ENCODE results near the gene AKT1S1. TPM values are rescaled to one million over a fixed set of nuclear protein-coding genes. Genes with fewer than 3 reads are reported as not detected.

Gene AKT1S1
- total and polyA plus RNA-seq, 3 donors from 2014 or later, result 35.0 to 42.8 (median 35.7) TPM

GRCh38 chr19:49884109-49884508, 7.0 kb upstream of the AKT1S1 start:
- DNase-seq, result no peak
- Histone ChIP-seq H3K9me3 (no peaks in the 10 kb centered on the region), H3K27ac (no peak overlapping the region), H3K27me3 (no peaks in the 10 kb centered on the region), H3K4me1 (no peaks in the 10 kb centered on the region), H3K36me3 (ENCODE audit: low read depth, missing control alignments) (peaks cover 4% of the 10 kb centered on the region), H3K4me3 (no peak overlapping the region)
- no peak for TF ChIP-seq CTCF (IDR thresholded peaks at IDR 0.05)
- TF ChIP-seq POLR2A (IDR thresholded peaks at IDR 0.05), result no peak
- WGBS, 2 donors, result 91 to 92% methylated on average over 18 of the region's 18 CpGs
- intact Hi-C loops (cut with DNase I; ENCODE audit: low total_unique reads), result no loop called here

- Histone ChIP-seq H3K36me3 (ENCODE audit: low read depth, missing control alignments) (peaks cover 4% of the 10 kb centered on the region), H3K27ac (no peak overlapping the region)
These were observed 5.9 kb upstream of the AKT1S1 start for GRCh38 chr19:49883094-49883493.

GRCh38 chr19:49882643-49883042, 5.5 kb upstream of the AKT1S1 start:
- 80 to 95% methylated on average over 4 to 14 of the region's 14 CpGs for WGBS, 2 donors
- H3K27me3 ChIP-seq, result no peaks in the 10 kb centered on the region
- H3K9me3 ChIP-seq, result no peaks in the 10 kb centered on the region
- intact Hi-C loops (cut with DNase I; ENCODE audit: low total_unique reads), result no loop called here
- H3K4me3 ChIP-seq, result no peak overlapping the region
- no peak overlapping the region for H3K27ac ChIP-seq
- no peak for TF ChIP-seq POLR2A (IDR thresholded peaks at IDR 0.05)
- TF ChIP-seq CTCF (IDR thresholded peaks at IDR 0.05), result no peak
- H3K4me1 ChIP-seq, result peaks cover 8% of the 10 kb centered on the region
- no peak for DNase-seq
- H3K36me3 ChIP-seq (ENCODE audit: low read depth, missing control alignments), result peaks cover 4% of the 10 kb centered on the region

More at GRCh38 chr19:49883094-49883493, 5.9 kb upstream of the AKT1S1 start:
- peaks cover 8% of the 10 kb centered on the region for H3K4me1 ChIP-seq
- H3K27me3 ChIP-seq, result no peaks in the 10 kb centered on the region
- H3K4me3 ChIP-seq, result no peak overlapping the region
- no peak for DNase-seq
- 93 to 98% methylated on average over 5 of the region's 5 CpGs for WGBS, 2 donors
- no peak for TF ChIP-seq POLR2A (IDR thresholded peaks at IDR 0.05)
- intact Hi-C loops (cut with DNase I; ENCODE audit: low total_unique reads), result no loop called here
- no peaks in the 10 kb centered on the region for H3K9me3 ChIP-seq

GRCh38 chr19:49881672-49882394, 4.7 kb upstream of the AKT1S1 start:
- Histone ChIP-seq H3K27ac (no peak overlapping the region), H3K27me3 (no peaks in the 10 kb centered on the region), H3K9me3 (no peaks in the 10 kb centered on the region), H3K4me3 (no peak overlapping the region), H3K36me3 (ENCODE audit: low read depth, missing control alignments) (peaks cover 4% of the 10 kb centered on the region), H3K4me1 (peaks cover 8% of the 10 kb centered on the region)
- intact Hi-C loops (cut with DNase I; ENCODE audit: low total_unique reads), result no loop called here
- DNase-seq, result peak; percentile 88
- 69 to 74% methylated on average over 30 of the region's 31 CpGs for WGBS, 2 donors
- TF ChIP-seq POLR2A (IDR thresholded peaks at IDR 0.05), result no peak
- TF ChIP-seq CTCF (IDR thresholded peaks at IDR 0.05), result no peak

GRCh38 chr19:49881186-49881585, 4.0 kb upstream of the AKT1S1 start:
- WGBS, 2 donors, result 77 to 91% methylated on average over 16 to 17 of the region's 17 CpGs
- no peak overlapping the region for H3K4me3 ChIP-seq
- H3K27me3 ChIP-seq, result no peaks in the 10 kb centered on the region
- peaks cover 4% of the 10 kb centered on the region for H3K36me3 ChIP-seq (ENCODE audit: low read depth, missing control alignments)
- intact Hi-C loops (cut with DNase I; ENCODE audit: low total_unique reads), result no loop called here
- no peaks in the 10 kb centered on the region for H3K9me3 ChIP-seq
- DNase-seq, result no peak
- H3K27ac ChIP-seq, result no peak overlapping the region
- H3K4me1 ChIP-seq, result peaks cover 8% of the 10 kb centered on the region
- TF ChIP-seq CTCF (IDR thresholded peaks at IDR 0.05), result no peak
- no peak for TF ChIP-seq POLR2A (IDR thresholded peaks at IDR 0.05)
